CD4-positive, alpha-beta T cell treated with Interleukin-2 at 100 ng/mL for 4 hours (primary cell): Measurements from ENCODE around the gene CDH12.
"Not testable (repeated sequence)": the region's sequence is repeated elsewhere in the genome, so short reads cannot be mapped to it uniquely, and the experiment has no call there.

Source experiments
- DNase-seq: peaks from one replicate; pipeline ENCODE4 v3.0.0-alpha.2; 2020; ENCODE audit warnings: low spot score

CDH12 gene

GRCh38 chr5:22278164-22278563 is 575.0 kb downstream of the CDH12 start:
- DNase-seq, result no peak

DNA sequence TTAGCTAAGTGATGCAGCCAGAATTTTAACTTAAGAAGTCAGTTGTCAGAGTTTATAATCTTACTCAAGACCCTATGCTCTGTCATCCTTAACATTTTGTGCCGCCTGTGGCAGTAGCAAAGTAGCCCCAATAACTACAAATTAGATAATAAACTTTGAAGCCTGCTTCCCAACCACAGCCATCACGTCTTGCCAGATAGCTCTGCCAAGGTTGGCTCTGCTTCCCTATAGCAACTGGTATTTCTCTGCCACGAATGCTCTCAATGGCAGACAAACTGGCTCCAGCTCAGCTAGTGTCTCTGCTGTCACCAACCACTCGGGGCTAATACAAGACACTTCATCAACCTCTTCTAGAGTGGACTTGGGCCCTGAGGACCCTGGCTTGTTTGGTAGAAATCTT is 576.1 kb downstream of the CDH12 start:
- DNase-seq, result no peak

- DNase-seq, result not testable (repeated sequence)
Observed at GRCh38 chr5:22265855-22266254, 587.3 kb downstream of the CDH12 start.

DNA sequence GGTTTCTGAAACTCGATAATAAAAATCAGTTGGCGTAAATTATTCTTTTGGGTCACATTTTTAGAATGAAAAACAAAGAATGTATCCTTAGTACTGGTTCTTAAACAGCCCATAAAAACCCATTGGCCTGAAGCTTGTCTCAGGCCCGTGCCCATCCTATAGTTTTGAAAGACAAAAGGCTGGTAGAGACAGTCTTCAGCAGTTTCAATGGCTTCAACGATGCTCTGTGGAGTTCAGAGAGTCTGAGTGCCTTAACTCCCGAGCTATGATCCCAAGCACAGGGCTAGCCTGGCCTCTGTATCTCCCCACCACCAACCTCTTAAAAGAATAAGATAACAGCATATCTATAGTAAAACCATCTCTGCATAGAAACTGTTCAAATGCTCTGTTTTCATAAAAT is 595.0 kb downstream of the CDH12 start:
- DNase-seq, result no peak

DNA sequence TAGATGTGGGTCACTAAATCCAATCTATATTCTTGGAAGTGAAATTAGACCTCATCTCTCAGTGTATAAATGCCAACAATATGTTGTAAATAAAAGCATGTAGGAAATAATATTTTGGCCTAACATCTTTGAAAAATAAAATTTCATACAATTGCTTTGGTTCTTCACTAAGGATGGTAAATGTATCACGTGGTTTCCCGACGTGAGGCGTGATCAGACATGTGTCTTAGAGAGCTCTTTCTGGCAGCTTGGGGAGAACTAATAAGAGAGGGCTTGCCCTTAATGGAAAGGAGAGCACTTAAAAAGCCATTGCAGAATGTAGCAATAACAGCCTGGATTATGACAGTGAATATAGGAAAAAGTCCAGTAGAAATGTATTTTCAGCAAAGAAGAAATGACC is 602.6 kb downstream of the CDH12 start:
- DNase-seq, result no peak

DNA sequence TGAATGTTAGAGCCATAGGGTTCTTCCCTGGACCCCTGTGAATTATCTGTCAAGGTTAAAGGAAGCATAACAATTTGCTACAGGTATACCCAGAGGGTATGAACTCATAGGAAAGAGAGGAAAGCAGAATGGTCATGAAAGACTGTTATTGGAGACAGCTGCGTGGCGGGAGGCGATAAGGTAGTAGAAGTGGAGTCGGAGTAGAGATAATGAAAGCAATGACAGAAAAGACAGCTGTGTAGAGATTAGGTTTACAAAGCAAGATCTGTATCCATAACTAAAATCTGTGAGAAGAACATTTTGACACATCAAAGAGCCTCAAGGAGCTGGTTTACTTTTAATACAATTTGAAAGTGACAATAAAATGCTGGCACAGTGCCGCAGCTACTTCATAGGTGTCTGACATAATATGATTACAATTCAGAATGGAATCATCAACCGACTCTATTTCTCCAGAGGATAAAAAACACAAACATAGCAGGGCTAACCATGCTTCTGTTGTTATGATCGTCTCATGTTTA is 603.9 kb downstream of the CDH12 start:
- no peak for DNase-seq

DNA sequence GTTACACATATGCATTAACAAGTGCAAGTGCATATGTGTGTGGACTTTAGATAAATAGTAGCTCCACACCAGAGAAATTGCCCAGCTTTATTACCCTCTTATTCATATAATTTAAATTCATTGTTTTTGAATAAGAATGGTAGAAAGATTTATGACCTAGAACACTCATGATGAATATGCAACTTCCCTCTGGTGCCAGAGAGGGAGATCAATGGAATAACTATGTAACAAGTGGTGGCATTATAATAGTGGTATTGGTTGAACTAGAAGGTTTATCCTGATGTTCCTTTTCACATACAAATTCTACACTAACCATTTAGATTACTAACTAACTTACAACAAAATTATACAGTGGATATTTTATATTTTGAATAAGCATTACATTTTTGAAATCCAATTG is 607.4 kb downstream of the CDH12 start:
- DNase-seq, result no peak

GRCh38 chr5:22242532-22242931 is 610.6 kb downstream of the CDH12 start:
- no peak for DNase-seq

DNA sequence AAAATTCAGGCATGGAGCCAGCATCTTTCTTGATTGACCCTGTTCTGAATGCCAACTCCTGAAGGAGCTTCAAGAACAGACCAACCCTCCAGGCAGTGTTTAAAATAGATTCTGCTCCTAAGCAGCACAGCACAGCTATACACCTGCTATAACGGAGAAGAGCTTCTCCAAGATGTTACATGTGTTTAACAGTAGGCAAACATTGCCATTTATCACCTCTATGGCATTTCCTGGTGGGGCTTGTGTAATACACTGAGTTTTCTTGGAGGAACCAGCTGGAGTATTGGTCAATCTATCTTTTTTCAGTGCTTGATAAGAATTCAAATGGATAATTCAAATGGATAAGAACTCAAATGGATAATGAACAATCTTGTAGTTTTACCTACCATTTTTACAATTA is 615.1 kb downstream of the CDH12 start:
- no peak for DNase-seq

DNA sequence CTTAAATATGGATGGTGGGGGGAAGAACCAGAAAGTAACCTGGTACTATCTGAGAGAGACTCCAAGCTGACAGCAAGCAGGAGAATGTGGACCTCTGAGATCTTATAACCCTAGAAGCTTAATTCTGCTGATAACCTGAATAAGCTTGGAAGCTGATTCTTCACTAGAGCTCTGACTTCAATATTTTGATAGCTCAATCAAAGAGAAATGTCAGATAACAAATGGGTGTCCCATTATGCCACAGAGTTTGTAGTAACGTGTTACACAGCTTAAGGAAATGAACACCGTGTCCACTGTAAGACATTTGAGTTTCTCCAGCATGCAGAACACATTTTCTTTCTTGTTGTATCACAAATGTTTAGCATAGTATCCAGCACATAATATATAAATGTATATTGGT is 626.7 kb downstream of the CDH12 start:
- no peak for DNase-seq

- DNase-seq, result no peak
Observed at GRCh38 chr5:22223079-22223478, 630.1 kb downstream of the CDH12 start.

DNA sequence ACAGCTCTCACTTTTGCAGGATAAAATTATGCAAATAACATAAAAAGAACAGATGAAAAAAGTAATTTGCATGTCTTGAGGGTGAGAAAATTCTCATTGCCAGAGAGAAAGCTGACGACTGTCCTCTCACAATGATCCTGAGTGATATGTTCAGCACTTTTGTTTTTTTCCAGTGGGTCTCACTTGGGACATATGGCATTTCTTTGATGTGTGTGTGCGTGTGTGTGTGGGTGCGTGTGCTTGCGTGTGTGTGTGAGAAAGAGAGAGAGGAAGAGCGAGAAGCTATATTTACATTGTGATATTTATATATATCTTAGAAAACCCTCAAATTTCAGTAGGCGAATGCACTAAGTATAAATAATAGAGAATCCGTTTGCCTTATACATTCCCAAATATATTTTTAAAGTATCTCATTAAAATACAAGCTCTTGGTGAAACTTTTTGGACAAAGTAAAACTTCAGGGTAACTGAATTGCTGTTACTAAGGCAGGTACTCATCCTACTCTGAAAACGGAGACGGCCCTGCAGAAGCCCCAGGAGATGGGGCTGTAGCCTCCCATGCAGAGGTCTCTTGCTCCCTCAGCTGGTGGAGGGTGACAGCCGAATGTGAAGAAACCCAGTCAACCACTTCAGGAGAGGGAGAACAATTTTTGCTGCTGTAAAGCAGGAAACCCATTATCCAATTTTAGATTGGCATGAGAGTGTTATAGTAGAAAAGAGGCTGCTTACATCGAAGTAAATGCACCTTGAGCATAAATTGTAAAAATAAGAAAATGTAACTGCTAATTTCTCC is 639.2 kb downstream of the CDH12 start:
- not testable (repeated sequence) for DNase-seq

GRCh38 chr5:22212254-22212991 is 640.7 kb downstream of the CDH12 start:
- not testable (repeated sequence) for DNase-seq

DNA sequence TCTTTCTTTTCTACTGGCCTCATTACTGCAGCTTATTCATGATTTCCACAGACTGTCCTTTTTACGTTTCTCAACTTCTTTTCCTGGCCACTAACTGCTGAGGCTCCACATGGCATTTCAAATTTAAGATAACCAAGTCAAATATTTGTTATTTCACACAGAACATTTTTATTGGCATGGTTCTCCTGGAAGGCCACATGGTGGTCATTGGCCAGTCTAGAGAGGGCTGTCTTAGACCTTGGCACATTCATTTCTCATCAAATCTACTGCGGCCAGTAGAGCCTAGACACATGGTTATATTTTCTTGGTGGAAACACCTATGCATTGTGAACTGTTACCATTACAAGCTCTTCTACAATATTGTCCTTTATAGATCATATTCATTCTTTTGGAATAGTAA is 644.7 kb downstream of the CDH12 start:
- not testable (repeated sequence) for DNase-seq

DNA sequence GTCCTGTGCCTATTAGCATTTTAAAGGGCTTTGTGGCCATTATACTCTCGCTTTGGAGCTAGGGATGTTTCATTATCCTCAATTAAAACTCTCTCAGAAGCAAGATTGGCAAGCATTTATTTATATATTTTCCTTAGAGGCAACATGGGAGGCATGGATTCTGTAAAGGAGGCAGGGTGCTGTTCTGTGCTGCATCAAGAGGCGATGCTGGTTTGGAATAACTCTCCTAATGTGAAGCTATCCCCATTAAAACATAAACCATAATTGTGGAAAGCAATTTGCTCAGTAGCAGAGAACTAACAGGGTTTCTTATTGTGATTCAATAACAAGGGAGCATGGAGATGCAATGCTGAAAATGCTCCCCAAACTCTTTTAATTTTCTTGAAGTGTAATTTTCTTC is 664.5 kb downstream of the CDH12 start:
- DNase-seq, result not testable (repeated sequence)

GRCh38 chr5:22187632-22188228 is 665.4 kb downstream of the CDH12 start:
- DNase-seq, result not testable (repeated sequence)

DNA sequence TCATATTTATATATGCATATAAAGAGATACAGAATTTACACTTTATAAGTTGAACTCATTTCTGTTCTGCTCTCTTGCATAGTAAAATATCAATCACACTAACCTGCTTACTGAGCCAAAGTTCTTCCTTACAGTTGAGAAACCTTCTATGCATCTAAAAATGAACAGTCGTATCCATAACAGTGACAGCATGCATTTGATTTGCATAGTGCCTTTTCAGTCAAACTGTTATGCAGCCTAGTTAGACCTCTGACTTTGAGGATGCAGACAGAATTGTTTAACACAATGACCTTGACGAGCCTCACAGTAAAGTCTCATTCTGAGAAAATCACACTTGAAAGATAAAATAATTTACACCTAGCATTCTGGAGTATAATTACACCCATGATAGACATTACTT is 683.9 kb downstream of the CDH12 start:
- not testable (repeated sequence) for DNase-seq

DNA sequence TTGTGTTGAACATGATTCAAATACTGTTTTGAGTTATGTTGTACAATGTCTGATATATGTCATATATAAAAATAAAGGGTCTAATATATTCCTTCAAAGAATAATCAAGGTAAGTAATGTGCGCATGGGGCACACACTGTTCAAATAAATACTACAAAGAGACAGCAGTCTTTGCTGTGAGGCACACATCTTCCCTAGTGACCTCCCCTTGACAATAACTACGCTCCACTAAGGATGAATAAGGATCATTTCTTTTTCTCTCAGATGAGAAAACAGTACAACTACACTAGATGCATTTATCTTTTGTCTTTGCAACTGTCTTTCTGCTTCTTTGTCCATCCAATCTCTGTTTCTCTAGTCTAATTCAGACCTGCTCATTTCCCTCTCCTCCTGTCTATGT is 684.4 kb downstream of the CDH12 start:
- not testable (repeated sequence) for DNase-seq

DNA sequence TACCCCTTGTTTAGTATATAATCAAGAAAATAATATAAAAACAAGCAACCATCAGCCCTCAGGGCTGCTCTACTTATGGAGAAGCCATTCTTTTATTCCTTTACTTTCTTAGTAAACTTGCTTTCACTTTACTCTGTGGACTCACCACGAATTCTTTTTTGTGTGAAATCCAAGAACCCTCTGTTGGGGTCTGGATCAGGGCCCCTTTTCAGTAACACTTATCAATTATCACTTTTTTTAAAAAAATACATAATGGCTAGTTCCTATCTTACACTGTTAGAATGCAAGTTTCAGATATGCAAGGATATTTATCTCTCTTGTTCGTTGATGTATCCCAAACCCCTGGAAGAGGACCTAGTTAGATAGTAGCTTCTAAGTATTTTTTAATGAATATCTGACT is 687.2 kb downstream of the CDH12 start:
- DNase-seq, result not testable (repeated sequence)

DNA sequence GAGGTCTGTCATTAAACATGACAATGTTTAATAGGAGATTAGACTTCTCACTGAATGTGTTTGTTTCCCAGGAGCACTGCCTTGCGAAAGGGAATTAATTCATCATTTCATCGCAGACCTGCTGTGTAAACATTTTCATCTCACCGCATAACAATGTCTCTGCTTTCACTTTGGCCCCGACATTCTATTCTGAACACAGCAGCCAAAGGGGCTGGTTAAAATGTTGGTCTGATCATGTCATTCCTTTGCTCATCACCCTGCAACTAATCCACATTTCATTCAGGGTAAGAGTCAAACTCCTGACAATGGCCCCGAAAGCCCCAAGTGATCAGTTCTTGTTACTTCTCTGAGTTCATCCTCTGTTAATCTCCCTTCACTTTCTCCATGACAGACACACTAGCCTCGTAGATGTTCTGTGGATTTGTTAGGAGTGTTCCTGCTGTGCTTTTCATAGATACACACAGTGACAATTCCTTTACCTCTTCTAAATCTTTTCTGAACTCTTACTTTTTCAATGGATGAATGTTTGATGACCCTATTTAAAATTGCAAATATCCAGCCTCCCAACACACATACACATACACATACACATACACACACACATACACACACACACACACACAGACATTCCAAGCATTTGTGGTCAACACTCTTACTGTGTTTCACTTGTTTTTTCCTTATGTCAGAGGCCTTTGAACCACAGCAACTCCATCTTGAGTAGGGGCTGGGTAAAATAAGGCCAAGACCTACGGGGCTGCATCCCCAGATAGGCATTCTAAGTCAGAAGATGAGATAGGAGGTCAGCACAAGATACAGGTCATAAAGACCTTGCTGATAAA is 688.0 kb downstream of the CDH12 start:
- not testable (repeated sequence) for DNase-seq

DNA sequence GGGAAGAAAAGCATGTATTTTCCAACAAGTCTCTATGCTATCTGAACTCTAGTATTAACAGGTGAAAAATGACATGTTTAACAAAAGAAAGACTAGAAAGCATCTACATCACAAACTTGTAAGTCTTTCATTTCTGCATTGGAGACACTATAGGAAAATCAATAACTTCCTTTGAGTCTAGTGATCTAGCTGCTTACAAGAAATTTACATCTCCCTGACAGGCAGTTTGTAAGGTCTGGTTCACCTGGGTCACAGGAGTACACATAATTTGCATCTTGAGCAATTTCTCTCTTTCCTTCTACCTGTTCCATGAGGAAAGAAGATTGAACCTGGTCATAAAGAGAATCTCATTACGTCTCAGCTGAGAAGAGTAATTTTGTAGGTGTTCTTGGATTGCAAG is 696.2 kb downstream of the CDH12 start:
- not testable (repeated sequence) for DNase-seq

- DNase-seq, result not testable (repeated sequence)
Observed at GRCh38 chr5:22154779-22155178, 698.4 kb downstream of the CDH12 start.
